HG03558 (cell line): Measurements from ENCODE around the gene EFNA5.

Experiments
- ATAC-seq: cut with Tn5 transposase; IDR thresholded peaks from one replicate; pipeline ENCODE4 v1.9.1; 2021; ENCODE audit warnings: moderate number of reproducible peaks; ENCODE audit not compliant: unreplicated experiment; ENCODE audit errors: extremely low read depth

Gene EFNA5

DNA sequence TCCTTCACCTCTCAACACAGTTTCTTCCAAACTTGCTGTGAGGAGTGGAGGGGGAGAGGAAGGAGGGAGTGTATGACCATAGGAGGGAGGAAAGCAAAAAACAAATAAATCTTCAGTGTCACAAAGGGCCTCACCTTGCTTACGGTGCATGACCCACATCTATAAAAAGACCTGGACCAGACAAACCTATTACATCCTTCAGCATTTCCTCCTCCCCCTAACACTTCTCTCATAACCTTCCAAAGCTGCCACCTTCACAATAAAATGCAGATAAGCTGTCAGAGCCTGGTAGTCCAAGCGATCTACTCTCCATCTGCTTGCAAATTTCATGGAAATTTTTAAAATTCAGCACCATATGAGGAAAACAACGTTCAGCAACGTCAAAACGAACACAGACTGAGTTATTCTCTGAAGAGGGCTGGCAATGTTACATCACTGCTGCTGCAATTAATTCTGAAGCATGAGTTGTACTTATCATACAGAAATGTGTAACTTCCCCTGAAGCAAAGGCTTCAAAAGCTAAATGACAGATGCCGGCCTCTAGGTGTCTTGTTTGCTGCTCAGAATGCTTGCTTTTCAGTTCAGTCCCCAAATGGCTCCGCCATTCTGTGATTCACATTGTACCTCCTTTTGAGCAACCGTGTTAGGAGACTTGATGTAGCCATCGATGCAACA is 62.9 kb downstream of the EFNA5 start:
- no peak for ATAC-seq

DNA sequence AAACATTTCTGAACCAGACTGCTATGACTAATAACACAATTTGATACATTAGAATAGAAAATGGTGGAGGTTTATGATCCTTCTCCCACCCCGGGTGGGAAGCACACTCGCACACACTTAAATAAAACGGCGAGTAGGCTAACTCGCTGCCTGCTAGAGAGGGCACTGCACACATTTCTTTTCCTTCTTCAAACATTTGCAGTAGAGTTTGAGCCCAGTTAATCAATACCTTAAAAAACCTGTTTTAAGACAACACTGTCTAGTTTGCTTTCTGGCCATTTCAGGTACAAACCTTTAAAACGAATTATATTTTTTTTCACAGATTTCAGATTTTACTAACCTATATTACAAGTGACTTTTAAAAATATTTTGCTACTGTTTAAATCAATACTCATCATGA is 63.5 kb downstream of the EFNA5 start:
- ATAC-seq = no peak

- ATAC-seq = no peak
Observed at GRCh38 chr5:107605596-107606125, 65.1 kb downstream of the EFNA5 start.

- no peak for ATAC-seq
Observed at GRCh38 chr5:107604990-107605389, 65.7 kb downstream of the EFNA5 start.

GRCh38 chr5:107604146-107604910 is 66.4 kb downstream of the EFNA5 start:
- ATAC-seq = no peak

- no peak for ATAC-seq
Observed at GRCh38 chr5:107603349-107603748, 67.4 kb downstream of the EFNA5 start.

GRCh38 chr5:107602896-107603295 is 67.8 kb downstream of the EFNA5 start:
- no peak for ATAC-seq

DNA sequence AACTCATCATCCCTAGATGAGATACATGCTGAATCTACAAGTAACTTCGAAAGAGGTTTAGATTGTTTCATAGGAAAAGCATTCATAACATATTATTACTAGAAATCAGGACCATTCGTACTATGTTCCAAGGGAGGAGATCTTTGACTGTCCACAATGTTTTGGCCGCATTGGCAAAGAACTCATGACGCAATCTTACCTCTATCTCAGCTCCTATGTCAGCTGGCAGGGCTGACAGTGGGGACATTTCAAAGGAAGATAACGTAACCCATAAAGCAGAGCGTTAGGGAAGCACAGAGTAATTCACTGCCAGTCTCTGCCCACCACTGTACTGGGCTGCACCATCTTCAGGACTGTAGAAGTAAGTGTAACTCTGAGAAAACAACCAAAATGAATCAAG is 69.7 kb downstream of the EFNA5 start:
- no peak for ATAC-seq

DNA sequence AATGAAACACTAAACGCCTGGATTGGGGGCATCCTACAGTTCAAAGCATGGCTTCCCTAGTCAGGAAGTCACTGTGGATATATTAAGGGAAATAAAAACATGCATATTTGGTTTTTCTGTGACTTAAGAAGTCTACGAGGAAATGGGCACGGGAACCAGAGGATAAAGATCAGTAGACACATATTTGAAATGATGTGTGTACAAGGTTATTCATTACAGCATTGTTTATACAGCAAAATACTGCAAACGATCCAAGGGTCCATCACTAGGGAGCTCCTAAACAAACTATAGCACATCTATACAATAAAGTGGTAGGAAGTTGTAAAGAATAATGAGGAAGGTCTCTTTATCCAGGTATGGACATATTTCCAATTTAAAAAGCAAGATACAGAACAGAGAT is 71.8 kb downstream of the EFNA5 start:
- ATAC-seq = no peak

- no peak for ATAC-seq
Observed at GRCh38 chr5:107597803-107598202, 72.9 kb downstream of the EFNA5 start.

DNA sequence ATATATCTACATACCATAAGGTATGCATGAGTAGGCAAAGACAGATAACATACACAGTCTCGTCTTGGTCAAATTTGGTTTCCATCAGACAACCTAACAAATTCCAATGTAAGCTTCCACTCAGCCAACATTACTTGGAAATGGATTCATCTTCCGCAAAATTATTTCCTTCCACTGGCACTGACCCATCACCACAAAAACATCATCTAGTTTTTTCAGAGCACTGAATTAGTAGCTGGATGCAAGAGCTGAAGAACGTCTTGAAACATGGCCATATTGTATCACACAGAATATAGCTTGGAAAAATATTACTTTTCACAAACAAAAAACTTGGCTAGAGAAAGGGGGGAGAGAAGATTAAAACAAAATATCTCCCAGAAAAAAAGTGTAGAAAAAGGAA is 73.5 kb downstream of the EFNA5 start:
- ATAC-seq = no peak

GRCh38 chr5:107594253-107595045 is 76.3 kb downstream of the EFNA5 start:
- no peak for ATAC-seq

DNA sequence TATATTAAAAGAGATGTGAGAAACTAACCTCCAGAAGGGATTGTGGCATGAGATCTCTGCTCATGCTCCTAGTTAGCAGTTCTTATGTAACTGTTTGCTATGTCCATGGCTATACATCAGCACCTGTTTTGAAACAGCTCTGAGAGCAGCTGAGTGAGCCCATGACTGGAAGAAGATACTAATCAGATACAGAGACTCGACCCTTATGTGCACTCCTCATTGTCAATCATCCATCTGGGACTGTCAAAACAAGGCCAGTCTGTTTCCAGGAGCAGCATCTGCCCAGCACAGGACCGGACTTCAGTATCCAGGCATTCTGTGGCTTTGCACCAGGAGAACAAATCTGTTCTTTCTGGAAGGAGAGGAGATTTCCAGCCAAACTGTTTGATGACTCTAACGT is 77.7 kb downstream of the EFNA5 start:
- no peak for ATAC-seq

- no peak for ATAC-seq
Observed at GRCh38 chr5:107592515-107592914, 78.2 kb downstream of the EFNA5 start.

GRCh38 chr5:107590686-107591085 is 80.1 kb downstream of the EFNA5 start:
- ATAC-seq = no peak

DNA sequence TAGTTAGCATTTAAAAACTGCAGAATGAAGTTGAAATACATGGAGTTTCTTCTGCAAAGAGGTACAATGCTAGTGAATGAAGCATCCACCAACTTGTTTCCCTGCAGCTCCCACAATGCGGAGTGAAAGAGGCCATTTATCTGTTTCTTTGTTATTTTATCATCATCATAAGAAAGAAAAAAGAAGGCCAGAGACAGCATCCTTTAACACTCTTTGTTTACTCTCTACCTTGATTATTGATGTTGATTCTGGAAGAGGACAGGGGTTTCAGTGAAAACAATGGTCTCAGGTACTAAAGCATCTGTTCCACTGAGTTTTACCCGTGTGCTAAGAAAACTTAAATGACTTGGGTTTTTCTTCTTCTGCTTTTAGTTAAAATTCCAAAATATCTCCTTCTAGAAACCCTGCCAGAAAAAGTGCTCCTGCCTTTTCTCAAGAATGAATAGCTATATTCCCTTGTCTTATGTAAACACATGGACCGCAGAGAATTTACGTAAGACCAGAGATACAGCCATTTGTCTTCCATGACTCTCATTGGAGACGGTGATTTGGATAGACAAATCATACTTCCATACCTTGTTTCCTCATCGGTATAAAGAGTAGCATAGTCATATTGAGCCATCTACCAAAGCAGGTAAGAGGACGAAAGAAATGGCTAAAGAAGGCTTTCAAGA is 81.1 kb downstream of the EFNA5 start:
- ATAC-seq = no peak

GRCh38 chr5:107582625-107583024 is 88.1 kb downstream of the EFNA5 start:
- no peak for ATAC-seq

- ATAC-seq = no peak
Observed at GRCh38 chr5:107580889-107581820, 89.6 kb downstream of the EFNA5 start.

- ATAC-seq = no peak
Observed at GRCh38 chr5:107578051-107578635, 92.6 kb downstream of the EFNA5 start.
